ENCODE measurements around the gene KCNK7. TPM values are rescaled to one million over a fixed set of nuclear protein-coding genes. Genes with fewer than 3 reads are reported as not detected.
A peak's percentile ranks its signal among the peaks of the same experiment; 100 is the strongest.

Gene KCNK7
- total RNA-seq, 1 experiment from 2014 or later, result 0.61 TPM

DNA sequence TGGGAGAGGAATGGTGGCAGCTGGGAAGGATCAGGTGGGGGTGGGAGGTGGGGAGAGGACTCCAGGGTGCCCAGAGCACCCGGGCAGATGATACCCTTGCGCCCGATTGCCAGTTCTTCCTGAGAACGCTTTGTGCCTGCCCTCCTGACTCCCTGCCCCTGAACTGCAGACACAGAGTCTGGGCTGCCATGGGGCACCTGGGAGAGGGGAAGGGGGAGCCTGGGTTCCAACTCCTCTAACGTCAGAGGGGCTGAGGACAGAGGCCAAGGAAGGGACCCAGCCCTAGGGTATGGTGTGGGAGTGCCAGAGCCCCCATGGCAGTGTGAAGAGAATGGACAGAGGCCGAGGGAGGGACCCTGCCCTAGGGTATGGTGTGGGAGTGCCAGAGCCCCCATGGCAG, 920 bp upstream of the KCNK7 start:
- BruUV-seq (replicated peaks), result no TSS peak
- H3K27ac ChIP-seq (ENCODE audit: low read depth, low read length), result no peak overlapping the region
- ChIA-PET RAD21 (ENCODE audit: low non-redundant PET in 1 of 2, low total read pairs in 2 of 2, uncharacterized antibody in 2 of 2, unreplicated experiment in 2 of 2) (no interaction called here), POLR2A (no interaction called here), CTCF (no interaction called here)
- peaks cover 0 to 6% of the 10 kb centered on the region in 2 experiments; a peak in 1 of 4 replicates for H3K36me3 ChIP-seq (ENCODE audit: control insufficient read depth in 1 of 2, insufficient read depth in 2 of 2, low read length in 2 of 2)
- H3K9me2 ChIP-seq (ENCODE audit: insufficient read depth), result no peaks in the 10 kb centered on the region
- no peak overlapping the region for H3K9ac ChIP-seq (ENCODE audit: low read length)
- no peaks in the 10 kb centered on the region for H3K27me3 ChIP-seq (ENCODE audit: insufficient read depth, low read length)
- H4K20me1 ChIP-seq (ENCODE audit: insufficient read depth), result no peaks in the 10 kb centered on the region
- H2AFZ ChIP-seq (ENCODE audit: low read depth, low read length, poor library complexity, severe bottlenecking), result no peak overlapping the region
- ATAC-seq (no peak), DNase-seq (ENCODE audit: low read depth, low spot score) (no peak)
- H3K9me3 ChIP-seq (ENCODE audit: control insufficient read depth in 1 of 2, insufficient read depth in 1 of 2, low read depth in 1 of 2, low read length in 2 of 2), result no peaks in the 10 kb centered on the region
- no peaks in the 10 kb centered on the region for H3K79me2 ChIP-seq (ENCODE audit: insufficient read depth, low read length)
- no peak overlapping the region for H3K4me2 ChIP-seq (ENCODE audit: low read length)
- TF ChIP-seq CEBPB (IDR thresholded peaks at IDR 0.05; ENCODE audit: low read depth), result no peak
- TF ChIP-seq, protein P1, sequence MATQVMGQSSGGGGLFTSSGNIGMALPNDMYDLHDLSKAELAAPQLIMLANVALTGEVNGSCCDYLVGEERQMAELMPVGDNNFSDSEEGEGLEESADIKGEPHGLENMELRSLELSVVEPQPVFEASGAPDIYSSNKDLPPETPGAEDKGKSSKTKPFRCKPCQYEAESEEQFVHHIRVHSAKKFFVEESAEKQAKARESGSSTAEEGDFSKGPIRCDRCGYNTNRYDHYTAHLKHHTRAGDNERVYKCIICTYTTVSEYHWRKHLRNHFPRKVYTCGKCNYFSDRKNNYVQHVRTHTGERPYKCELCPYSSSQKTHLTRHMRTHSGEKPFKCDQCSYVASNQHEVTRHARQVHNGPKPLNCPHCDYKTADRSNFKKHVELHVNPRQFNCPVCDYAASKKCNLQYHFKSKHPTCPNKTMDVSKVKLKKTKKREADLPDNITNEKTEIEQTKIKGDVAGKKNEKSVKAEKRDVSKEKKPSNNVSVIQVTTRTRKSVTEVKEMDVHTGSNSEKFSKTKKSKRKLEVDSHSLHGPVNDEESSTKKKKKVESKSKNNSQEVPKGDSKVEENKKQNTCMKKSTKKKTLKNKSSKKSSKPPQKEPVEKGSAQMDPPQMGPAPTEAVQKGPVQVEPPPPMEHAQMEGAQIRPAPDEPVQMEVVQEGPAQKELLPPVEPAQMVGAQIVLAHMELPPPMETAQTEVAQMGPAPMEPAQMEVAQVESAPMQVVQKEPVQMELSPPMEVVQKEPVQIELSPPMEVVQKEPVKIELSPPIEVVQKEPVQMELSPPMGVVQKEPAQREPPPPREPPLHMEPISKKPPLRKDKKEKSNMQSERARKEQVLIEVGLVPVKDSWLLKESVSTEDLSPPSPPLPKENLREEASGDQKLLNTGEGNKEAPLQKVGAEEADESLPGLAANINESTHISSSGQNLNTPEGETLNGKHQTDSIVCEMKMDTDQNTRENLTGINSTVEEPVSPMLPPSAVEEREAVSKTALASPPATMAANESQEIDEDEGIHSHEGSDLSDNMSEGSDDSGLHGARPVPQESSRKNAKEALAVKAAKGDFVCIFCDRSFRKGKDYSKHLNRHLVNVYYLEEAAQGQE (IDR thresholded peaks at IDR 0.05; ENCODE audit: low read depth), result no peak
- no peak for TF ChIP-seq YY1 (IDR thresholded peaks at IDR 0.05; ENCODE audit: extremely low read depth, insufficient replicate concordance, low read depth, low read length)
- intact Hi-C loops (cut with micrococcal nuclease), result no loop called here
- no peak overlapping the region for H3K4me3 ChIP-seq (replicated peaks in 1 of 2; ENCODE audit: low read depth in 1 of 2, low read length in 2 of 2)
- H3K4me1 ChIP-seq (ENCODE audit: control insufficient read depth in 1 of 2, insufficient read depth in 2 of 2, low read length in 2 of 2), result peaks cover 12 to 19% of the 10 kb centered on the region in 2 experiments

DNA sequence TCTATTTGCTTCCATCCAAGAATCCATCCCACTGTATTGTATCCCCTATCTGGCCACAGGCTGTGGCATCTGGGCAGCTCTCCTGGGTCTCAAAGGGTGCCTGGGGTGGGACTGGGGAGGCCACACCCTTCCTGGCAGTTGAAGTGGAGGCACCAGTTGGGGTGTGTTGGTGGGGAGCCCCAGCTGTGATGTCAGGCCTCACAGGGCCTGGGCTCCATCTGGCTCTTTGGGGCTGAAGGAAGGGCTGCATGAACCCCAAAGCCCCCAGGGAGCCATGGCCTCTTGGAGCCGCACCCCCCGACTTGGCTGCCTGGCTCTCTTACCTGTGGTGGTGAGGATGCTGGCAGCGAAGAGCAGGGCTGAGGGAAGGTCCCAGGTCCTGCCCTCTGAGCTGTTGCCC, 469 bp downstream of the KCNK7 start:
- Histone ChIP-seq H3K36me3 (ENCODE audit: control insufficient read depth in 1 of 2, insufficient read depth in 2 of 2, low read length in 2 of 2) (peaks cover 0 to 6% of the 10 kb centered on the region in 2 experiments; a peak in 1 of 4 replicates), H3K9me2 (ENCODE audit: insufficient read depth) (no peaks in the 10 kb centered on the region), H3K79me2 (ENCODE audit: insufficient read depth, low read length) (no peaks in the 10 kb centered on the region), H3K9me3 (ENCODE audit: control insufficient read depth in 1 of 2, insufficient read depth in 1 of 2, low read depth in 1 of 2, low read length in 2 of 2) (no peaks in the 10 kb centered on the region), H2AFZ (ENCODE audit: low read depth, low read length, poor library complexity, severe bottlenecking) (no peak overlapping the region), H3K4me2 (ENCODE audit: low read length) (peak overlapping the region; percentile 36; the same call in 1 of the 2 replicates), H4K20me1 (ENCODE audit: insufficient read depth) (no peaks in the 10 kb centered on the region), H3K27ac (ENCODE audit: low read depth, low read length) (no peak overlapping the region; the same call in 1 of the 2 replicates), H3K9ac (ENCODE audit: low read length) (no peak overlapping the region), H3K4me3 (replicated peaks in 1 of 2; ENCODE audit: low read depth in 1 of 2, low read length in 2 of 2) (no peak overlapping the region), H3K27me3 (ENCODE audit: insufficient read depth, low read length) (no peaks in the 10 kb centered on the region), H3K4me1 (ENCODE audit: control insufficient read depth in 1 of 2, insufficient read depth in 2 of 2, low read length in 2 of 2) (peaks cover 12 to 19% of the 10 kb centered on the region in 2 experiments)
- DNase-seq (ENCODE audit: low read depth, low spot score) (no peak), ATAC-seq (no peak)
- intact Hi-C loops (cut with micrococcal nuclease), result no loop called here
- POLR2A ChIA-PET, result interaction anchor here (1.6 to 1.7 kb wide), 2 partner anchors 20 to 54 kb away, joined by 4 to 5 read pairs; partner anchors contain the start of gene PCNX3
- RAD21 ChIA-PET (ENCODE audit: low non-redundant PET in 1 of 2, low total read pairs in 2 of 2, uncharacterized antibody in 2 of 2, unreplicated experiment in 2 of 2), result no interaction called here
- CTCF ChIA-PET, result interaction anchor here (2.8 to 3.5 kb wide), 2 partner anchors 23 to 54 kb away, joined by 15 to 28 read pairs; partner anchors contain the start of gene FAM89B
- no TSS peak for BruUV-seq (replicated peaks)
- no peak for TF ChIP-seq JUND (IDR thresholded peaks at IDR 0.05)
- TF ChIP-seq SP1 (IDR thresholded peaks at IDR 0.05; ENCODE audit: low read depth), result no peak
- TF ChIP-seq ELF1 (IDR thresholded peaks at IDR 0.05; ENCODE audit: borderline replicate concordance, low read depth), result no peak
- no peak for TF ChIP-seq ZNF274 (IDR thresholded peaks at IDR 0.05; ENCODE audit: low read depth, low read length)
- TF ChIP-seq, protein P1 (IDR thresholded peaks at IDR 0.05; ENCODE audit: low read depth), result no peak
- no peak for TF ChIP-seq POLR2AphosphoS5 (IDR thresholded peaks at IDR 0.05; ENCODE audit: low read depth, low read length)
- no peak for TF ChIP-seq CBX3 (IDR thresholded peaks at IDR 0.05; ENCODE audit: low read depth)
- TF ChIP-seq, protein P2, sequence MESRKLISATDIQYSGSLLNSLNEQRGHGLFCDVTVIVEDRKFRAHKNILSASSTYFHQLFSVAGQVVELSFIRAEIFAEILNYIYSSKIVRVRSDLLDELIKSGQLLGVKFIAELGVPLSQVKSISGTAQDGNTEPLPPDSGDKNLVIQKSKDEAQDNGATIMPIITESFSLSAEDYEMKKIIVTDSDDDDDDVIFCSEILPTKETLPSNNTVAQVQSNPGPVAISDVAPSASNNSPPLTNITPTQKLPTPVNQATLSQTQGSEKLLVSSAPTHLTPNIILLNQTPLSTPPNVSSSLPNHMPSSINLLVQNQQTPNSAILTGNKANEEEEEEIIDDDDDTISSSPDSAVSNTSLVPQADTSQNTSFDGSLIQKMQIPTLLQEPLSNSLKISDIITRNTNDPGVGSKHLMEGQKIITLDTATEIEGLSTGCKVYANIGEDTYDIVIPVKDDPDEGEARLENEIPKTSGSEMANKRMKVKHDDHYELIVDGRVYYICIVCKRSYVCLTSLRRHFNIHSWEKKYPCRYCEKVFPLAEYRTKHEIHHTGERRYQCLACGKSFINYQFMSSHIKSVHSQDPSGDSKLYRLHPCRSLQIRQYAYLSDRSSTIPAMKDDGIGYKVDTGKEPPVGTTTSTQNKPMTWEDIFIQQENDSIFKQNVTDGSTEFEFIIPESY (IDR thresholded peaks at IDR 0.05; ENCODE audit: extremely low read depth, insufficient replicate concordance, low read length), result no peak
